Body of pancreas (tissue), 4 donors: ENCODE data around the gene CDH12.

Source experiments
- CTCF ChIP-seq, 7 experiments: fragments of 450-650 bp in 4 of 7; fragments of 200-600 bp in 3 of 7; sonication (generic) in 3 of 7; IDR thresholded peaks; one replicate each; pipeline ENCODE4 v1.5.1; 2016 to 2019; ENCODE audit warnings: antibody characterized with exemption in 7 of 7
- POLR2A ChIP-seq, 3 donors: fragments of 450-650 bp; IDR thresholded peaks; one replicate each; pipeline ENCODE4 v1.6.1; 2016; ENCODE audit warnings: antibody characterized with exemption in 3 of 3, mild to moderate bottlenecking in 2 of 3

DNA sequence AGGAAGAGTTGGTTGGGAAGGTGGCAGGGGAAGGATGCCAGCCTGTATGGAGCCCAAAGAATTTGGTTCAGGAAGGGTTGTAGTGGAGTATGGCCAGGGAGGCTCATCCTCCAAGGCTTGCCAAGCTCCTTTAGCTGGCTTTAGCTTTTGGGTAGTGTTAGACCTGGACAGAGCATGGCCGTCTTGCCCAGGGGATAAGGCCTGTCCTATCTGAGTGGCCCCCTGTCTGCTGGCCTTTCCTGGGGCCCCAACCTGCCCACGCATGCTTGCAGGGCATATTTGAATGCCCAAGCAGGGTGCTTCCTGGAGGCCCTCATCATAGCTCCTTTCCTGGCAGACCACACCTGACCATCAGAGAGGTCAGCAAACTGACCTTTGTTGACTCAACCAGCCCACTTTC lies 227.7 kb downstream of the CDH12 start:
- no peak for TF ChIP-seq POLR2A (IDR thresholded peaks at IDR 0.05)
- TF ChIP-seq CTCF (IDR thresholded peaks at IDR 0.05), result no peak
